ENCODE results near the gene SCARF2. TPM values are rescaled to one million over a fixed set of nuclear protein-coding genes. Genes with fewer than 3 reads are reported as not detected.
A peak's percentile ranks its signal among the peaks of the same experiment; 100 is the strongest.

SCARF2 gene
- total and polyA plus RNA-seq, 2 donors (not counting 1 experiment from before 2014, with no cell fraction given), result 0.86 to 1.3 TPM

- H3K27me3 Mint-ChIP-seq, result peaks cover 62% of the 10 kb centered on the region
Measured at GRCh38 chr22:20430720-20431510, 6.7 kb downstream of the SCARF2 start.

More at GRCh38 chr22:20430720-20431510, 6.7 kb downstream of the SCARF2 start:
- peak overlapping the region; percentile 78 for H2AFZ ChIP-seq (ENCODE audit: insufficient read depth, low read depth, low read length, poor library complexity, severe bottlenecking)
- no peaks in the 10 kb centered on the region for H3K9me3 Mint-ChIP-seq (ENCODE audit: insufficient read depth)
- no peak for TF ChIP-seq EZH2 (IDR thresholded peaks at IDR 0.05; ENCODE audit: borderline replicate concordance, insufficient read depth, low read depth, low read length, poor library complexity, severe bottlenecking)
- peak; percentile 39 for TF ChIP-seq CTCF (IDR thresholded peaks at IDR 0.05)
- H3K9me3 ChIP-seq (ENCODE audit: control extremely low read depth in 1 of 3, control insufficient read depth in 2 of 3, insufficient read depth in 1 of 3, low read length in 2 of 3), result peaks cover 0 to 30% (median 0%) of the 10 kb centered on the region in 3 donors
- no peak overlapping the region for H3K27ac Mint-ChIP-seq
- POLR2A ChIA-PET, result interaction anchor here (0.7 kb wide), 1 partner anchor 33 kb away, joined by 3 read pairs; no protein-coding TSS in a partner anchor
- peaks cover 36 to 49% of the 10 kb centered on the region in 2 donors for H3K4me1 ChIP-seq (ENCODE audit: control insufficient read depth in 2 of 2, insufficient read depth in 2 of 2, low read length in 2 of 2)
- WGBS (ENCODE audit: insufficient coverage), result 4% methylated on average over 94 of the region's 94 CpGs
- intact Hi-C loops (cut with micrococcal nuclease), result loop anchor here (1.0 kb wide), 1 partner anchor 25 kb away; no protein-coding TSS in a partner anchor
- peak overlapping the region; percentile 68 for H3K9ac ChIP-seq (ENCODE audit: low read length)
- H3K27ac ChIP-seq (ENCODE audit: low read length in 2 of 2), result no peak overlapping the region
- CTCF ChIA-PET, result interaction anchor here (1.5 to 2.3 kb wide), 3 partner anchors 13 to 66 kb away, joined by 3 to 18 read pairs (median 8); no protein-coding TSS in a partner anchor
- ATAC-seq (ENCODE audit: low read depth) (peak; percentile 56), DNase-seq (peak; percentile 78)
- no peaks in the 10 kb centered on the region for H3K36me3 ChIP-seq (replicated peaks in 1 of 2; ENCODE audit: control extremely low read depth in 1 of 2, control insufficient read depth in 1 of 2, extremely low read depth in 1 of 2, insufficient read depth in 2 of 2, low read length in 1 of 2)
- H3K4me1 Mint-ChIP-seq, result peaks cover 32% of the 10 kb centered on the region
- peaks cover 0 to 90% (median 41%) of the 10 kb centered on the region in 4 experiments for H3K27me3 ChIP-seq (replicated peaks in 1 of 4; ENCODE audit: control extremely low read depth in 1 of 4, control insufficient read depth in 3 of 4, insufficient read depth in 4 of 4, low read length in 3 of 4)
- peaks cover 12% of the 10 kb centered on the region for H4K20me1 ChIP-seq (ENCODE audit: control insufficient read depth, insufficient read depth, low read length, poor library complexity, severe bottlenecking)
- peak overlapping the region; percentile 91 for H3K4me2 ChIP-seq (replicated peaks; ENCODE audit: low read depth, low read length, poor library complexity, severe bottlenecking)
- peak overlapping the region; percentile 90 for H3K4me3 Mint-ChIP-seq
- peak overlapping the region in 4 of 5 experiments; percentile 47 to 80 (median 67) for H3K4me3 ChIP-seq (ENCODE audit: control extremely low read depth in 1 of 5, extremely low read depth in 1 of 5, insufficient read depth in 1 of 5, low read depth in 2 of 5, low read length in 4 of 5)
- H3K79me2 ChIP-seq (ENCODE audit: control insufficient read depth, insufficient read depth, low read length), result no peaks in the 10 kb centered on the region

Data from B cell (primary cell).